Upper lobe of left lung (tissue), 4 donors: ENCODE data around the gene ZDHHC14.

ENCODE experiments used
- CTCF ChIP-seq, 6 experiments: fragments of 450-650 bp in 4 of 6; fragments of 200-600 bp in 2 of 6; sonication (generic) in 2 of 6; IDR thresholded peaks; one replicate each; pipeline ENCODE4 v1.5.1; 2016 to 2019; ENCODE audit warnings: antibody characterized with exemption in 6 of 6
- POLR2A ChIP-seq, 4 donors: fragments of 450-650 bp; IDR thresholded peaks; one replicate each; pipeline ENCODE4 v1.5.1; 2016 to 2017; ENCODE audit warnings: antibody characterized with exemption in 4 of 4, mild to moderate bottlenecking in 2 of 4

DNA sequence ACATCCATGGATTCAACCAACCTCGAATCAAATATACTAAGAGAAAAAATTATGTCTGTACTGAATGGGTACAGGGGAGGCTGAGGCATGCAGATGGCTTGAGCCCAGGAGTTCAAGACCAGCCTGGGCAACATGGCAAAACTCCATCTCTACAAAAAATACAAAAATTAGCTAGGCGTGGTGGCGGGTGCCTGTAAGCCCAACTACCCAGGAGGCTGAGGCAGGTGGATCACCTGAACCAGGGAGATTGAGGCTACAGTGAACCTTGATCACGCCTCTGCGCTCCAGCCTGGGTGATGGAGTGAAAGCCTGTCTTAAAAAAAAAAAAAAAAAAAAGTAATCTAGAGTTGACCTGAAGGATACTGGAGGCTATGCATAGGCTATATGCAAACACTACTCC is 223.0 kb downstream of the ZDHHC14 start:
- TF ChIP-seq CTCF (IDR thresholded peaks at IDR 0.05) (no peak), POLR2A (IDR thresholded peaks at IDR 0.05) (no peak)
